T47D (cell line): ENCODE data around the gene ACTR8.

Experiments
- DNase-seq, 2 experiments: peaks; one replicate each; pipeline versions ENCODE4 v3.0.0 to v3.0.0-alpha.2; 2011 to 2012; ENCODE audit warnings: low read depth in 1 of 2, low spot score in 1 of 2
- JUND ChIP-seq: IDR thresholded peaks from 2 replicates; pipeline ENCODE4 v1.6.1; 2012; ENCODE audit warnings: low read depth
- in situ Hi-C: cut with HindIII; loops from 2 replicates; pipeline ENCODE4 v1.10.0; 2016; ENCODE audit warnings: low sequenced_read_pairs, low pct_unique_long_range_greater_than_20kb

Gene ACTR8

DNA sequence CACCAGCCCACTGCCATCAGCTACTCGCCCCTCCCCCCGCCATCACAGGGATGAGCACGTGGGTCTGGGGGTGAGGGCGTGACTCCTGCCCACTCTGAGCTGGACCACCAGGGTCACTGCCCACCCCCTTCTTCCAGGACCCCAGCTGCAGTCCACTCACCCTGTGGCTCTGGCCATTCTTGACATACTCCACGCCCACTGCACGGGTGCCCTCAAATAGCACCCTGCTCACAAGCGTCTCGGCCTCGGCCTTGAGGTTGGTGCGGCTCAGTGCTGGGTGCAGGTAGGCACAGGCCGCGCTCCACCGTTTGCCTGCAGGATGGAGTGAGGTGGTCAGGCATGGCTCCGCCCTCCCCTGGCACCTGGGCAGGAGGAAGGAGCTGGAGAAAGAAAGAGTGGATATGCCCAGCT is 59.6 kb downstream of the ACTR8 start:
- in situ Hi-C loops = no loop called here
- DNase-seq = no peak
- TF ChIP-seq JUND = no peak

DNA sequence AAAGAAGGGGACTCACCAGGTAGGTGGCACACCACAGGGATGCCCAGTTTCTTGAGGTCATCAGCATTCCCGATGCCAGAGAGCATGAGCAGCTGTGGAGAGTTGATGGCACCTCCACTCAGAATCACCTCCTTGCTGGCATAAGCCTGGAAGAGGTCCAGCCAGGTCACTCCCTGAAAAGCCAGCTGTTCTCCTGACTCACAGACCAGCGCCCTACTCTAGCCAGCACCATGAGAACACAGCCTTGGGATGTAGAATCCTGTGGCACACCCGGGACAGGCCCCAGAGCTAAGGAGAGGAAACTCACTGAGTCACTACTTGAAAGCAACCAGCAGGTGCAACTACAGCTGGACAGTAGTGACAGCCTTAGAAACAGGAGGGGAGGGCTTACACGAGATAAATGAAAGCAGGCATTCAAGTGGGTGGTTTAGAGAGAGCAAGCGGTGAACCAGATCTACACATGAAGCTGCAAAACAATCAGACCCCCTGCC is 60.3 kb downstream of the ACTR8 start:
- in situ Hi-C loops = no loop called here
- TF ChIP-seq JUND = no peak
- no peak for DNase-seq

DNA sequence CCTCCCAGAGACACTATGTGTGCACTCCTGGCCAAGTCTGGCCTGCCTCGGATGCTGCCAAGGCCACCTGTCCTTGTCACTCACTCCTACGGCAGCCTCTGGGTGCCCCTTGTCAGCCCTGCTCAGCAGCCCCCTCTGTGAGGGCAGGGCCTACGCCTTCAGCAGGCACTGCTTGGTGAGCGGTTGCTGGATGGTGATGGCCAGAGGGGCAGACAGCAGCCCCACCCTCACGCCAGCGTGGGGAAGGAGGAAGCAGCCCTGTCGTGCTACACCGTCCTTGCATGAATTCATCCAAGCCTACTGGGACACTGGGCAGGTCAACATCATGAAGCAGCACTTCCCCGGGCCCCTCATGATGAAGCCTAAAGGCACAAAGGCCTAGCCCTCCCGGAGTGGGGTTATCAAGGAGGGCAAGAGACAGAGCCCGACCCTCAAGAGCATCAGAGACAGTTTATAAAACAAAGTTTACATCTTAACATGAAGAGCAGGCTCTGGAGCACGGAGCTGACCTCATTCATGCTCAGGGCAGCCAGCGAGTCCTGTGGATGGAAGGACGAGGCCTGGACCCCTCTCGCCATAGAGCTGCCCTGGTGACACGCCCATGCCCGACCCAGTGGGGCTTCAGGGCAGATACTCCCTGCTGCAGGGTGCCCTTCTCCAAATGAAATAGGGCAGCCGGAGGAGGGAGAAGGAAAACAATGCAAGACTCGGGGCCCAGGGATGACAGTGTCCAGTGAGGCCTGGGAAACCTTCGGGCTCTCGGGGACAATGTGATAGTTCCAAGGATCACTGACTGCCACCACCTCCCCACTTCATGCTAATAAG is 61.0 kb downstream of the ACTR8 start:
- DNase-seq = no peak
- no peak for TF ChIP-seq JUND
- in situ Hi-C loops = no loop called here

DNA sequence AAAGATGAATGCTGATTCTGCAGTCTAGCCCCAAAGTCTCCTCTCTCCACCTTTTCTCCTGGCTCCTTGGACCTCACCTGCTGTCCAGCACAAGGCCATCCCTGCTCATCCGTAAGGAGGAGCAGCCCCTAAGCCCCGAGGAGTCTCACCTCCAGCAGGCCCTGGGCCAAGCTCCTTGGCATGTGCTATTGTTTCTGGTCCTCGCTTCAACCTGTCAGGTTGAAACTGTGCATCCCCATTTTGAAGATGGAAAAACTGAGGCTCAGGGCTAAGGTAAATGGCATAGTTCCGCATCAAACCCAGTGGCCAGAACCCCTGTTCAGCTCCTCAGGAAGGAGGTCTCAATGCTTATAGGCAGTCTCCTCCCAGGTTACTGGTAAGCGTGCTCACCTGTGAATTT is 61.9 kb downstream of the ACTR8 start:
- DNase-seq = no peak
- in situ Hi-C loops = no loop called here

DNA sequence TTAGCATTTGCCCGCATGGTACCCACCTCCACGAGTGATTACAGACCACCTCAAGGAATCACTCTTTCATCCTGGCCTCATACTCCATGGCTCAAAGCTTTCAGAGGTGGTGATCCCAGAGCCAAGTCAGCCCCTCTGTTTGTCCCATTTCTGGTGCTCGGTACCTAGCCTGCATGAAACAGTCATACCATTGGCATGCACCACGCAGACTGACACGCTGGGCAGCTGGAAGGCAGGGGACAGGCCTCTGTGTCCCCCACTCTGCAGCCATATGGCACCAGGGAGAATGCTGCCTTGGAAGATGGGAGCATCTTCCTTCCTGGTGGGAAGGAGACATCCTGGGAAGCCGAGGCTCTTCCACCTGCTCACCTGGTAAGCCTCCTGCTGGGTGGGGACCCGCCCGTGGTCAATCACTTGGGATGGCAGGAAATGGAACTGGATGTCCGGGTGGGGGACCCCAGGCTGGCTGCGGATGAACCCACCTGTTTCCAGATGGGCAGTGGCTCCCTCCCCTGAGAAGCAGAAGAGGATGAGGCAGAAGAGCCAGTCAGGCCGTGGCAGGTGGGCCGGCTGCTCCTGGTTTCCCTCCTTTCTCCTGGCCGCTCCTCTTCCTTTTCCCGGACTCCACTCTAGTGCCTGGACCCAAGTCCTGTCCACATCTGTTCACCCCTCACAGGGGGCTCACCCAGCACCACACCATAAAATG is 62.6 kb downstream of the ACTR8 start:
- DNase-seq = no peak
- TF ChIP-seq JUND = no peak
- in situ Hi-C loops = no loop called here

More for the DNA sequence above, 61.9 kb downstream of the ACTR8 start:
- no peak for TF ChIP-seq JUND

DNA sequence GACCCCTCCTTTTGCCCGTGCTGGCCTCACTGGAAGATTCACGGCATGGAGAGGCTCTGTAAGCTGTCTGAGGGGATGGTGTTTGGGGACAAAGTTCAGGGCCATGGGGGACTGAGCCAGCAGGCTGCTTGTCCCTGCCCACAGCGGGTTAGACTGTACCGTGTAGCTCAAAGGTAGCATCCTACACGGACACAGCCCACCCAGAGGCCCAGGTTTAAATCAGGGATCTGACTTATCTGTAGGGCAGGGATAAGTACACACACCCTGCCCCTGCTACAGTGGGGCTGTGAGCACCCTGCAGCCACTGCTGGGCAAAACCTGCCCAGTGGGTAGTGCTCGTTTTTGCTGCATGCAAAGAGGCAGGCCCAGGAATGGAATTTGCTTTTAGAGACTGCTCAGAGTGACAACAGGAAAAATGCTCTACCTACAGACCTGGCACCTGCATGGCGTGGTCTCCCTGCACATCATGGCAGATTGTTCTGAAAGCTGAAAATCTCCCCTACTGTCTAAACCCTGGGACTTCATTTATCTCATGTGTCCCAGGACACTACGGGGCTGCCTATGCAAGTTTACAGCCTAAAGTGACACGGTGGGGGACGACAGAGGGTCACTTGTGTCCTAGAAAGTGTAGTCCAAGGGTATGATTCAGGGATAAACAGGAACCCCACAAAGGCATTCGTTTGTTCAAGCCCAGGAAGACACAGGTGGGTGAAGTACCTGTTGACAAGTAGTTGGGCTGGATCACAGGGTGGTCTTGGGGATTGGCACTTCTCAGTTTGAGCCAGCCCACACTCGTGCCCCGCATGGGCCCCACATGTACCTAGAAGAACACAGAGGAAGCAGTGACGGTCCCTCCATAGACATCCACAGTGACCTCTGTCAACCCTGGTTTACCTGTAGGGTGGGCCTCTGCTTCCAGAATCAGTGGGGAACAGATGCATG is 63.5 kb downstream of the ACTR8 start:
- no peak for TF ChIP-seq JUND
- in situ Hi-C loops = no loop called here
- no peak for DNase-seq

DNA sequence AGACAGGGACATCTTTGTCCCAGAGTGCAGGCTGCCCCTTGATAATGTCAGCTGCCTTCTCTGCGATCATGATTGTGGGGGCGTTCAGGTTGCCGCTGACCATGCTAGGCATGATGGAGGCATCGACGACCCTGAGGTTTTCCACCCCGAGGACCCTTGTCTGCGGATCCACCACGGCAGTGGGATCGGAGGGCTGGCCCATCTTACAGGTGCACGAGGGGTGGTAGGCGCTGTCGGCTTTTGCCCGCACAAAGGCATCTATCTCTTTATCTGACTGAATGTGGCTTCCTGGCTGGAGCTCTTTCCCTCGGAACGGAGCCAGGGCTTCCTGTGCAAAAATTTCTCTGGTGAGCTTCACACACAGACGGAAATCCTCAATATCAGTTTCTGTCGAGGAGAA is 64.1 kb downstream of the ACTR8 start:
- in situ Hi-C loops = no loop called here
- DNase-seq = no peak
- no peak for TF ChIP-seq JUND

DNA sequence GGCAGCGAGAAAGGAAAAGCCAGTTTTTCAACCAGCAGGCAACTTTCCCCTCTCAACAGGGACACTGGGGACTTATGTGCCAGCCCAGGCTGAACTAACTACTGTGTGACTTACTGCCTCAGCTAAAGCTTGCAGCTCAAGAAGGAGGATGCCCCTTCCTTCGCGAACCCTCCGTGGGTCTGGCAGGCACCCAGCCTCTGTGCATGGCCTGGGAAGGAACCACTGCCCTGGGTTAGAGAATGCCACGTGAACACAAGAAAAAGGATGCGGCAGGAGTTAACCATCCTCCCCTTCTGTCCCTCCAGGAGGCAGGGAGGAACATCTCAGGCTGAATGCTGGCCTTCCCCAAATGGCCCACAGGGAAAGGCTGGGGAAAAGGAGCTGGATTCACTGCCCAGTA is 64.7 kb downstream of the ACTR8 start:
- in situ Hi-C loops = no loop called here
- TF ChIP-seq JUND = no peak
- no peak for DNase-seq
